Omental fat pad (tissue), 4 donors: ENCODE measurements around the gene OR10D3. TPM values are rescaled to one million over a fixed set of nuclear protein-coding genes. Genes with fewer than 3 reads are reported as not detected.
A peak's percentile ranks its signal among the peaks of the same experiment; 100 is the strongest.

Experiments used
- ATAC-seq: fragments of 150-250 bp; one replicate; pipeline ENCODE4 v1.9.1; 2016; ENCODE audit warnings: mild to moderate bottlenecking, moderate library complexity; ENCODE audit not compliant: low FRiP score
- DNase-seq: peaks from one replicate; pipeline ENCODE4 v3.0.0-alpha.2; 2019; ENCODE audit warnings: low spot score
- total RNA-seq, 4 donors: library from RNA; depleted of rRNA; stranded (reverse); fragments of >200 nt; gene quantifications; one replicate each; pipeline ENCODE4 v1.1.0, GENCODE V29; 2016
- TF ChIP-seq, protein P1 (sequence below), 3 donors: fragments of 450-650 bp; IDR thresholded peaks; one replicate each; pipeline ENCODE4 v1.5.1; 2016 to 2017; ENCODE audit warnings: antibody characterized with exemption in 3 of 3, mild to moderate bottlenecking in 3 of 3, moderate library complexity in 2 of 3

The OR10D3 gene
- total RNA-seq, 4 donors from 2014 or later = not detected

DNA sequence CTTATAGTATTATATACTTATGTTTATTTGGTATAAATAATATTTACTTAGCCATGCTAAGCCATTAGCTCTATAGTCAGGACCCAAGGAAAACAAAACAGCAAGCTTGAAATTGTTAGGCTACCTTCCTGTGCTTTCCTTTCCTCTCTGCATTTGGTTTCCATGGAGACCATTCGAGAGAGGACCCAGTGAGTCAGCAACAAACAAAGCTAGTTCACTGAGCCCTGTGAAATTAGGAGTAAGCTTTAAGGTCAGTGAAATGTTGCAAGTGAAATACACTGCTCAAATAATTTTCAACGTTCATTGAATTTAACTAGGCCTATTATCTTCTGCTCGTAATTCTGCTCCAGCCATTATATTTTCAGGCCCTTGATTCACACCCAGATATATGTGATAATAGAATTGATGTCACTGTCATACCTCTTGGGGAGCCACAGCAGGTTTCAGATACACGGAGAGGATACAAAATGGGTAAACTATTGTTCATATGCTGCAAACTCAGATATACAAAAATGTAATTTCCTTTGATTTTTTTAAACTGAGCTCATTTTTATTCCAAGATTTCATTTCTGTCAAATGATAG lies 9.1 kb upstream of the OR10D3 start:
- no peak for ATAC-seq
- TF ChIP-seq, protein P1, sequence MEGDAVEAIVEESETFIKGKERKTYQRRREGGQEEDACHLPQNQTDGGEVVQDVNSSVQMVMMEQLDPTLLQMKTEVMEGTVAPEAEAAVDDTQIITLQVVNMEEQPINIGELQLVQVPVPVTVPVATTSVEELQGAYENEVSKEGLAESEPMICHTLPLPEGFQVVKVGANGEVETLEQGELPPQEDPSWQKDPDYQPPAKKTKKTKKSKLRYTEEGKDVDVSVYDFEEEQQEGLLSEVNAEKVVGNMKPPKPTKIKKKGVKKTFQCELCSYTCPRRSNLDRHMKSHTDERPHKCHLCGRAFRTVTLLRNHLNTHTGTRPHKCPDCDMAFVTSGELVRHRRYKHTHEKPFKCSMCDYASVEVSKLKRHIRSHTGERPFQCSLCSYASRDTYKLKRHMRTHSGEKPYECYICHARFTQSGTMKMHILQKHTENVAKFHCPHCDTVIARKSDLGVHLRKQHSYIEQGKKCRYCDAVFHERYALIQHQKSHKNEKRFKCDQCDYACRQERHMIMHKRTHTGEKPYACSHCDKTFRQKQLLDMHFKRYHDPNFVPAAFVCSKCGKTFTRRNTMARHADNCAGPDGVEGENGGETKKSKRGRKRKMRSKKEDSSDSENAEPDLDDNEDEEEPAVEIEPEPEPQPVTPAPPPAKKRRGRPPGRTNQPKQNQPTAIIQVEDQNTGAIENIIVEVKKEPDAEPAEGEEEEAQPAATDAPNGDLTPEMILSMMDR (IDR thresholded peaks at IDR 0.05) = no peak
- no peak for DNase-seq

DNA sequence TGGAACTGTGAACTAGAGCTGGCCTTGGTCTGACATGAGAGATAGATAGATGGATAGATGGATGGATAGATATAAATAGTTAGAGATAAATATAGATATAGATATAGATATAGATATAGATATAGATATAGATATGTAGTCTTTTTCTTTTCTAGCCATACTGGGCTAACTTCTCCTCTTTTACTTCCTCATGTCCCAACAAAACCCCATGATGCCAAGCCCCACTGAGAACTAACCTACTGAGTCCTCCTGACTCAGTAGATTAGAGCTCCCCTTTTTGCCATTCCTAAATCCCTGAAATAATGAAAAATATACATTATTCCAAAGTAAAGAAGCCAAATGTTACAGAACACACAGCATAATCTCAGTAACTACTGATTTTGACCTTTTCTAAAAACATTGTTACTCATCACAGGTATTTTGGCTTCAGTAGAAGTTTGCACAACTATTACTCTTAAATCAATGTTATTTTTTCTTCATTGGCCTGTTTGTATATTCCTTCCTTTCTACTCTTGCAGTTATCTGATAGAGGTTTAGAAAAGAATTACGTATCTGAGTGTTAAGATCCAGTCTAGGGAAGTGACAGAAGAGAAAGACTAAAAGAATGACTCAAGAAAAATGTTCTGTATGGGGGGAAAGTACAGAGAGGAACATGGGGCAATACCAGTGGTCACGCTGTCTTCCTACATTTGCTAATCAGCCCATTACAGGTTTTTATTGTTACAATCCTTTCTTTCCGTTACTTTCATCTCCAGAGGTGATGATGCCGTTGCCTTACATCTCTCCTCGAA lies 6.0 kb upstream of the OR10D3 start:
- DNase-seq = no peak
- ATAC-seq = no peak
- TF ChIP-seq, protein P1 (IDR thresholded peaks at IDR 0.05) = no peak

DNA sequence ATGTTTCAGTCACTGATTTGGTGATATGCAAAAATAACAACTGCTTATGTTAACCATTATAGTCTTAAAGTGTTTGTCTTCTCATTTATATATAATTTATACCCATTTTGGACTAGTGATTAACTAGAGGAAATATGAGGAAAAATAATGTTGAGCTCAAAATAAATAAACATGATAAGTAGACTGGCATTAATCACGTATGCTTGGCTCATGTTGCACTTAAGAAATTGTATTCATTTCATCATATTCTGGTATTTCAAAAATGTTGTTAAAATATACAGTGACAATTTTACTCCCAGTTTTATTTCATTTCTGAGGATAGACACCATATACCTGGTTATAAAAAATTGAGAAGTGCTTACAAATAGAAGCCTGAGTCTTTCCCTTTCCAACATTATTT lies 3.8 kb upstream of the OR10D3 start:
- DNase-seq (no peak), ATAC-seq (no peak)
- TF ChIP-seq, protein P1 (IDR thresholded peaks at IDR 0.05) = no peak

DNA sequence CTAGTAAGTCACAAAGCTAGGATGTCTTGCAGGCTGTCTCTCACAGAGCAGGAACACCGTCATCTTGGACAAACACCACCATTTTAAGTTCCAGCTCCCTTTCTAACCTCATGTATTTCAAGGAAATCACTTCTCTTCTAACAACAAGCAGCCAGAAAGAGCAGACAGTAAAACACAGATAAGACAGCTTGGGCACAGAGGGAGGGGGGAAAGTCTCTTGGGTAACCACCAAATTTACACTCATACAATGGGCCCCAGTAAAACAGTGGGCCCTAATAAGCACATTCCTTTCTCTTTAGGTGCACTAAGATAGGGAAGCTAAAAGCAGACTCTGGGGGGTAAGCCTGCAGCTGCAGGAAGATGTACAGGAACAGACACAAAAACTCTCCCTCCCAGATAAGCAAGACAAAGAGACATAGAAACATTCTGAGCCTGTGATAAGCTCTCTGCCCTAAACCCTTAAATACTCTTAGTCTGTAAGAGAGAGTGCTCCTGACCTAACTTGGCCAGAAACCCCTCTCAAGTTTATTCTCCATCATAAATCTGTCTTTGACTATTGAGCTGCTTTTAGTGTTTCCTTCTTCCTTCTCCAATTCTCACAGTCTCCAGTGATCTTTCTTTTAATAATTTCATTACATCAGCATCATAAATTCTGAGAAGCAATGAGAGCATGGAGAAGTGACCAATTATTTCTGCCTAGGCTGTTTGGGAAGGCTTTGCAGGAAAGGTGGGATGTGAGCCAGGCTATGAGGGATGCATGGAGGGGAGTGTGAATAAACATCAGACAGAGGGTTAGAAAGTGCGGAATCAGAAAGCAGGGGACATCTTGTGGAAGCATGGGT lies 7.4 kb downstream of the OR10D3 start:
- ATAC-seq (no peak), DNase-seq (no peak)
- TF ChIP-seq, protein P1 (IDR thresholded peaks at IDR 0.05) = no peak

DNA sequence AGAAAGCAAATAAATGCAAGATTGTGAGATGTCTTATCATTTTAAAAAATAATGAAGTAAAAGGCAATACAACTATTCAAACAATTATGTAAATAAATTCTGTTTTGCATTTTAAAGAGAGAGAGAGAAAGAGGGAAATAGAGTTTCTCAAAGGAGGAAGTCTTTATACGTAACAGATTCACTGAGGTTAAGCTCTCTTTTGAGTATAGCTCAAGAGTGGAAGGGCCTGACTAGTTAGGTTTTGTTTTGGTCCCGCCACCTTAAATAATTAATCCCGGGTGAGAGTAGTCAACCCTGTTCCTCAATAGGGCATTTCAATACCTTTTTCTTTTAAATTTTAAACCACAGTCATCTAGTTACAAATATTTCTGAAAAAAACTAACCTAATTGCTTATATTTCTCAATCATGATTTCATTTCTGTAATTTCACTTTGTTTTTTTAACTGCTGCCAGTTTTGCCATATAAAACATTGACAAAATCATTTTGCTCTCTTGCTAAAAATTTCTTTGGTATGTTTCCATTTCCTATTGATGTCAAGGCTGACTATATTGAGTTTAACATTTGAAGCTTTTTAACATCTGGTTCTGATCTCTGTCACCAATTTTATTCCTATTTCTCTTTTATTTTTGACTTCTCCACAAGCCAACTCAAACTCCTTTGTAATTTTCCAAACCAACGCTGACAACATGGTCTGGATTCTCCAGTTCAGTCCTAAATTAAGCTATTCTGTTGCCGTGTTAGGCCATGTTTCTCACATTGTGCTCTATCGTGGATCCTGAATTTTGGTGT lies 10.3 kb downstream of the OR10D3 start:
- ATAC-seq (no peak), DNase-seq (no peak)
- TF ChIP-seq, protein P1 (IDR thresholded peaks at IDR 0.05) = no peak

DNA sequence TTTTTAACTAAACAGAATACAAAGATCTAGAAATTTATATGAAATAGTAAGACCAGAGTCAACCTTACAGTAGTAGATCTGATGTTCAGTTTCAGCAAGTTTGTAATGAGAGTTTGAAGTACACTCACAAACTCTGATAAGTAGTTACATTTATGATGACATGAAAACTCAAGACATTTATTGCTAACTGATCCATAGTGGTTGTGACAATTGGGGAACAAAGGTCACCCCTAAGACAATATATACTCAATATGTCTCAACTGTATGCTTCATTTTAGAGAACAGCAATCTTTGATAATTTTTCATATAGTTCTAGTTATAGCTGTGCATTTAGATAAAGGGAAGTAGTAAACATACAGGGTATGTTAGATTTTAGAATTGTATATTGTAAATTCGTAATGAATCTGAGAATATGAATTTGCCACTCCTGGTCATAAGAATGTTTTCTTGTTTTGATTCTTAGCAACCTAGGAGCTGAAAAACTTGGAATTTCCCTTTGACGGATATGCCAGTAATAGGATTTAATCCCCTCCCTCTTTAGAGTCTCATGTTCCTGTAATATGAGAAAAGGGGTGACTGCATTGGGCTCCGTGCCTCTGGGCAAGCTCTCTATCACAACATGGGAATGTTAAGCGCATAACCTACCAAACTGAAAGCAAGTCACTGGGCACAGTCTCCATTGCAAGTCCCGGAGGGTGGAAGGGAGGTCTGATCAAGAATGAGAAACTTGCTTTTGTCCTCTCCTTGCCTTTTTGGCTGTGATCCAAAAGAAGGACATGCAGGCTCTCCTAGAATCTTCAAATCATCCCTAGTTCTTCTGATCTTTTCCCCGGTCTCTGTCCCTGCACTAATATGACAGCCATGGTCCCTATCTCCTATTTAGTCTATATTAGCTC lies 11.4 kb downstream of the OR10D3 start:
- peak; percentile 63 for ATAC-seq
- DNase-seq = no peak
- TF ChIP-seq, protein P1 (IDR thresholded peaks at IDR 0.05) = no peak
